Brain microvascular endothelial cell (primary cell): ENCODE measurements around the gene LRBA.

Experiments used
- DNase-seq: peaks from one replicate; pipeline ENCODE4 v3.0.0-alpha.2; 2020
- H3K27ac ChIP-seq: fragments of 250-450 bp; sonication (Bioruptor Pico); 2 replicates; pipeline ENCODE4 v1.5.1; 2020; ENCODE audit warnings: mild to moderate bottlenecking, moderate library complexity
- H3K27me3 ChIP-seq: fragments of 250-450 bp; sonication (Bioruptor Pico); replicated peaks from 2 replicates; pipeline ENCODE4 v1.5.1; 2020; ENCODE audit warnings: mild to moderate bottlenecking
- H3K36me3 ChIP-seq: fragments of 250-450 bp; sonication (Bioruptor Pico); replicated peaks from 2 replicates; pipeline ENCODE4 v1.5.1; 2020; ENCODE audit warnings: mild to moderate bottlenecking
- H3K4me3 ChIP-seq: 2 replicates; pipeline ENCODE4 v1.5.1; 2011; ENCODE audit warnings: low read depth, mild to moderate bottlenecking, control low read depth, low read length, moderate library complexity
- in situ Hi-C: cut with HindIII; loops from 2 replicates; pipeline ENCODE4 v1.10.0; 2017; ENCODE audit warnings: low sequenced_read_pairs, low pct_ligation_motif_present
- TF ChIP-seq, protein P1 (sequence below): IDR thresholded peaks from 2 replicates; pipeline ENCODE4 v1.5.1; 2011; ENCODE audit warnings: low read depth, mild to moderate bottlenecking, moderate library complexity, low read length, control low read depth, inconsistent platforms; ENCODE audit errors: missing control alignments

Gene LRBA

DNA sequence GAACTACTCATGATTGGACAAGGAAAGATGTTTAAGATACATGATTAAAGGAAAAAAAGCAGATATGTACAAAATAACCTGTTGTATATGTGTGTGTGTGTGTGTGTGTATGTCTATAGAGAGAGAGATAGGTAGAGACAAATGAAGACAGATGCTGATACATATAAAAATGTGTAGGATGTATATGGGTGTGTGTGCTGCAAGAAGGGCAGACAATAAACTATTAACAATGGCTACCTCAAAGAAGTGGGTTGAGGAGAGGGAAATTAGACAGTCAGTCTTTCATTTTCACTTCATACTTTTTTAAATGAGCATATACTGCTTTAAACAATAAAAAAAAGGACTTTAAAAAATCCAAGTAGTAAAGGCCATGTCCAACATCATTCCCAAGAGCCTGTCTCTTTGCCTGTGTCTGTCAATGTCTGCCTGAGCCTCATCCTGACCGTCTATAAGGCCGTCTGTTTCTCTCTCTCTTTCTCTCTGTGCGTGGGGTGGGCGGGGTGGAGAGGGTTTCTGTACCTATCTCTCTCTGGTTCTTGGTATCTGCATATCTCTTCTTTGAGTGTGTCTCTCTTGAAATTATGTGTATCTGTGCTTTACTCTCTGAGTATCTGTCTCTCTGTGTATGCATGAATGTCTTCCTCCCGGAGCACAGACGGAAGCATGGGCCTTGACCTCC lies 62.8 kb downstream of the LRBA start:
- no peaks in the 10 kb centered on the region for H3K27me3 ChIP-seq
- DNase-seq: no peak
- TF ChIP-seq, protein P1, sequence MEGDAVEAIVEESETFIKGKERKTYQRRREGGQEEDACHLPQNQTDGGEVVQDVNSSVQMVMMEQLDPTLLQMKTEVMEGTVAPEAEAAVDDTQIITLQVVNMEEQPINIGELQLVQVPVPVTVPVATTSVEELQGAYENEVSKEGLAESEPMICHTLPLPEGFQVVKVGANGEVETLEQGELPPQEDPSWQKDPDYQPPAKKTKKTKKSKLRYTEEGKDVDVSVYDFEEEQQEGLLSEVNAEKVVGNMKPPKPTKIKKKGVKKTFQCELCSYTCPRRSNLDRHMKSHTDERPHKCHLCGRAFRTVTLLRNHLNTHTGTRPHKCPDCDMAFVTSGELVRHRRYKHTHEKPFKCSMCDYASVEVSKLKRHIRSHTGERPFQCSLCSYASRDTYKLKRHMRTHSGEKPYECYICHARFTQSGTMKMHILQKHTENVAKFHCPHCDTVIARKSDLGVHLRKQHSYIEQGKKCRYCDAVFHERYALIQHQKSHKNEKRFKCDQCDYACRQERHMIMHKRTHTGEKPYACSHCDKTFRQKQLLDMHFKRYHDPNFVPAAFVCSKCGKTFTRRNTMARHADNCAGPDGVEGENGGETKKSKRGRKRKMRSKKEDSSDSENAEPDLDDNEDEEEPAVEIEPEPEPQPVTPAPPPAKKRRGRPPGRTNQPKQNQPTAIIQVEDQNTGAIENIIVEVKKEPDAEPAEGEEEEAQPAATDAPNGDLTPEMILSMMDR: no peak
- H3K36me3 ChIP-seq: no peaks in the 10 kb centered on the region
- in situ Hi-C loops: no loop called here
- no peak overlapping the region for H3K4me3 ChIP-seq
- H3K27ac ChIP-seq: no peak overlapping the region

- TF ChIP-seq, protein P1: no peak
- no peak for DNase-seq
Observed at GRCh38 chr4:150950657-150951288, 64.3 kb downstream of the LRBA start.

DNA sequence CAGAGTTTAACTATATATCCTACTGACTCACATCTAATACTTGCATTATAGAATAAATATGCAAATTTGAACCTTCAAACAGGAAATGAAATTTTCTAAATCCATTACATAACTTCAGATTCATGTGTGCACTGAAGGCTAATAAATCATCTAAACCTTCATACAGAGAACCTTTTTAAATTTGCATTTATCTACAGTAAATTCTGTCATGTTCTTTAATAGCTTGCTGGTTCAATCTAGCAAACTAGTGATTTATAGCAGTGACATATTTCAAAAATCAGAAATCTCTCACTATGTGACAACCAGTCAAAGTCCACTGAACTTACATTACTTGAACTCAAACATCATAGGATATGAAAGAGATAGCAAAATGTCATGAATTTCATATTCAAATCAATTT lies 65.1 kb downstream of the LRBA start:
- no peak overlapping the region for H3K27ac ChIP-seq
- in situ Hi-C loops: no loop called here
- no peaks in the 10 kb centered on the region for H3K27me3 ChIP-seq
- no peak overlapping the region for H3K4me3 ChIP-seq
- no peak for DNase-seq
- TF ChIP-seq, protein P1: no peak
- H3K36me3 ChIP-seq: no peaks in the 10 kb centered on the region

More at GRCh38 chr4:150950657-150951288, 64.3 kb downstream of the LRBA start:
- H3K27me3 ChIP-seq: no peaks in the 10 kb centered on the region
- H3K4me3 ChIP-seq: no peak overlapping the region
- no peaks in the 10 kb centered on the region for H3K36me3 ChIP-seq
- no peak overlapping the region for H3K27ac ChIP-seq
- in situ Hi-C loops: no loop called here

GRCh38 chr4:150949342-150949741 lies 65.7 kb downstream of the LRBA start:
- no peak for DNase-seq
- no peak overlapping the region for H3K27ac ChIP-seq
- H3K27me3 ChIP-seq: no peaks in the 10 kb centered on the region
- H3K4me3 ChIP-seq: no peak overlapping the region
- no peaks in the 10 kb centered on the region for H3K36me3 ChIP-seq
- in situ Hi-C loops: no loop called here
- TF ChIP-seq, protein P1: no peak

GRCh38 chr4:150948710-150949109 lies 66.4 kb downstream of the LRBA start:
- TF ChIP-seq, protein P1: no peak
- Histone ChIP-seq H3K36me3 (no peaks in the 10 kb centered on the region), H3K4me3 (no peak overlapping the region), H3K27ac (no peak overlapping the region), H3K27me3 (no peaks in the 10 kb centered on the region)
- in situ Hi-C loops: no loop called here
- DNase-seq: no peak

DNA sequence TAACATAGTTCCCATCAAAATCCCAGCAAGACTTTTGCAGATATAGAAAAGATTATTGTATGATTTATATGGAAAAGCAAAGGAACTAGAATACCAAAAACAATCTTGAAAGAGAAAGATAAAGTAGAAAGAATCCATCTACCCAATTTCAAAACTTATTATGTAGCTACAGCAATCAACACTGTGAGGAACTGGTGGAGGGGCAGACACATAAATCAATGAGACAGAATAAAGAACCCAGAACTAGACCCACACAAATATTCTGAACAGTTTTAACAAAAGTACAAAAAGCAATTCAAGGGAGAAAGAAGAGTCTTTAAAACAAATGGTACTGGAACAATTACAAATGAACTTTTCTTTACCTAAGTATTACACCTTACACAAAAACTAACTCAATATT lies 67.0 kb downstream of the LRBA start:
- TF ChIP-seq, protein P1: no peak
- no peaks in the 10 kb centered on the region for H3K36me3 ChIP-seq
- no peak for DNase-seq
- in situ Hi-C loops: no loop called here
- no peaks in the 10 kb centered on the region for H3K27me3 ChIP-seq
- no peak overlapping the region for H3K27ac ChIP-seq
- H3K4me3 ChIP-seq: no peak overlapping the region
